Hypothalamus (tissue), 51 donors: ENCODE data around the gene ATXN2.

Experiments
- DNase-seq, 51 donors: peaks; one replicate each; lab custom pipeline; 2025; lab: John Stamatoyannopoulos, UW

Gene ATXN2

DNA sequence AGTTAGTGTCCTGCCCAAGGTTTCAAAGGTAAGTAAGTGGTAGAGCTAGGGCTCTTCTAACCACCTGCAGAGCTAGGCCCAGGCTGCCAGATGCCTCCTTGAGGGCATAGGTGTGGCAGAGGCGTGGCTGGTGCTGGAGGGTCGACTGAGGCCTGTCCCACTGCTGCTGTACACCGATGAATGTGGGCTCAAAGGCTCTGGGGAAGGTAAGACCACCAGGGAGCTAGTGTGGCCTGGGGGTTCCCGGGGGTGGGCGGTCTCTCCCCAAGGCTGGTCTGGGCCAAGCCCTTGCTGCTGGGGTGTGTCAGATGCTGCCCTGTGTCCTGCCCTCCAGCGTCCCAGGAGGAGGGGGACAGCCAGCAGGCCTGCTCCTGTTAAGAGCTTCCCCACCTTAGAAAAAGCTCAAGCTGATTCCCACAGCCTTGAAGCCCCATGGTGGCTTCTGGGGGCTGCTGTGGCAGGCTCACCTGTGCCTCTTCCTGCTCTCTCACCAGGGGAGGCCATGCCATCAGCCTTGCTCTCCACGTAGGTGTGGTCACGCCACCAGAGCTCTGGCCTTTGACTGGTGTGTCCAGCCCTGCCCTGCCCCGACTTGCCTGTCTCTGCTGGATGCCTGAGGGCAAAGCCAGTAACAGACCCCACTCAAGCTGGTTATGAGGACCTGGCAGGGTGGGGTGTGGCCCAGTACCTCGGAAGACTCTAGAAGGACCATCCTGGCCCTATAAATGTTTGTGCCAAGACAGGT, 156.6 kb downstream of the ATXN2 start:
- no peak for DNase-seq

- DNase-seq, result no peak
These were observed 157.8 kb downstream of the ATXN2 start for GRCh38 chr12:111441107-111441928.

DNA sequence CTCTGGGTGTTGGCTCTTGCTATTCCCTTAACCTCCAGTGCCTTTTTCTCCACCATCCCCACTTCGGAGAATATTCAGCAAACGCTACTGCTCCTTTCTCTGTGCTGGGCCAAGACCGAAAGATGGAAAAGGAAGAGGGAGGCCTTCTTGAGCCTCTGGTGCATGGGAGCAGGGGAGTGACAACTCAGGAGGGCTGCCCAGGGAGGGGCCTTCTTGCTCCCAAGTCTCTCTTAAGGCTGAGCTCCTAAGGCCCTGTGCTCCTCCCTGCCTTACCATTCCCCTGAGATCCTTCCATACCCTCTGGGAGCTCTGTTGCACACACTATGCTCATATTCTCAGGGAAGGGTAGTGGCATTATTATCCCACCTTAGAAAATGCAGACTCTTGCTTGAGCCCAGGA, 158.5 kb downstream of the ATXN2 start:
- no peak for DNase-seq

- no peak for DNase-seq
These were observed 159.0 kb downstream of the ATXN2 start for GRCh38 chr12:111440152-111440551.

- no peak for DNase-seq
These were observed 159.4 kb downstream of the ATXN2 start for GRCh38 chr12:111439657-111440151.

- DNase-seq, result peak in 14 of 51 donors; percentile 17 to 54 (median 26)
These were observed 160.6 kb downstream of the ATXN2 start for GRCh38 chr12:111438481-111438880.

DNA sequence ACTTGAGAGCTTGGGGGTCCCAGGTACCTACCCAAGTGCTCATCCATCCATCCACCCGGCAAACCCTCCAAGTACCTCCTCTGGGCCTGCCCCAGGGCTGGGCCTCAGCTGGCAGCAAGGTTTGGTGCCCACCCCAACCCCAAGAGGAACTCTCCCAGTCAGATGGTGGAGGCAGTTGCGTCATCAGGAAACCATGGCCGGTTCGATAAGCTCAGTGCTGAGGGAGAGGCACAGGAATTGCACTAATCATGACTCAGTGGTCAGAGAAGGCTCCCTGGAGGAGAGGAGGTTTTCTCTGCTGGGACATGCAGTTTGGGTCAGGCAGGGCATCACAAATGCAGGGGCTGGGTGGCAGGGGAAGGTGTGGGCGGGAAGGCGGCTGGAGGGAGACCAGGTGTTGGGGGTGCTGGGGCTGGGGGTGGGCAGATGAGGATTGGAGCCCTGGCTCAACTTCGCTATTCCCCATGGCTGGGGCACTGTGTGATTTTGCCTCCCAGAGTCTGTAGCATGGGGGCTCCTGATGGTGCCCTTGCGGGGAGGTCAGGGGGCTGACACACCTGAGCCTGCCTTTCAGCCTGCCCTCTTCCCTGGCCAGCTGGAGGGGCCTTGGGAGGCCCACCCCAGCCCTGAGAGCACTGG, 161.2 kb downstream of the ATXN2 start:
- DNase-seq, result peak in 8 of 51 donors; percentile 16 to 34 (median 23)

- no peak for DNase-seq
These were observed 162.3 kb downstream of the ATXN2 start for GRCh38 chr12:111436811-111437210.

DNA sequence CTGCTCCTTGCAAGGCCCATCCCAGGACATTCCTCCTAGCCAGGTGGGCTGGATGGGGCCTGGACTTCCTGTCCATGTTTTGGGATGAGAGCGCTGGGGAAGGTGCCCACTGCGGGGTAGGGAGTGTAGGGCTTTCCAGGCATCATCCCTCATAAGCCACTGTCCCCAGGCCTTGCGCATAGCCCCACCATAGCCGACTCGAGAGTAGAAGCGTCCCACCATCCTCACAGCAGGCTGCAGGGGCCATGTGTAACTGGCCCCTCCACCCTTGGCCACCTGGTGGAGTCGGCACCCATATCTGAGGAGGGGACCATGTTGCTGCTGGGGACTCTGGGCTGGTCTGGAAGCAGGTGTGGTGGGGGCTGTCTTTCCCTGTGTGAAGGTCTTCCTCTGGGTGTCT, 162.8 kb downstream of the ATXN2 start:
- no peak for DNase-seq

DNA sequence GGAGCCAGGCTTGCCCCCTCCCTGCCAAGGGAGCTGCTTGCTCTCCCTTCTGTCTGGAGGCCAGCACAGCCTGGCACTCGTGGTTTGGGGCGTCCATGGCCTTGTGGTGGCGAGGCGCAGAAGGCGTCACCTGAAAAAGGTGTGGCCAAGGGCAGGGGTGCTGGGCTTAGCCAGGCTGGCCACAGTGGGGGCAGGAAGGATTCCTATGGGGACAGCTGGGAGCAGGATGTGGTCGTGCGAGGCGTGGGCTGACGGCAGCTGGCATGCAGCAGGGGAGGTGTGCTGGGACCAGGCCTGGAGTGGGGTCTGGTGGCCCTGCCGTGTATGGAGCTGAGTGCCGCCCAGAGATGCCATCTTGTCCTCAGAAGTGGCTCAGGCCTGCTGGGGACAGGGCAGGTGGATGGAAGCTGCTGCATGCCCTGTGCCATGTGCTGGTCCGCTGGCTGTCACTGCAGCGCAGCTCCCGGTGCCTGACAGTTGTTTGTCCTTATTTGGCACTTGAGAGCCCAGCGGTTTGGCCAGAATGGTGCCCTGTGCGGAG, 163.4 kb downstream of the ATXN2 start:
- peak in 1 of 51 donors; percentile 22 for DNase-seq

DNA sequence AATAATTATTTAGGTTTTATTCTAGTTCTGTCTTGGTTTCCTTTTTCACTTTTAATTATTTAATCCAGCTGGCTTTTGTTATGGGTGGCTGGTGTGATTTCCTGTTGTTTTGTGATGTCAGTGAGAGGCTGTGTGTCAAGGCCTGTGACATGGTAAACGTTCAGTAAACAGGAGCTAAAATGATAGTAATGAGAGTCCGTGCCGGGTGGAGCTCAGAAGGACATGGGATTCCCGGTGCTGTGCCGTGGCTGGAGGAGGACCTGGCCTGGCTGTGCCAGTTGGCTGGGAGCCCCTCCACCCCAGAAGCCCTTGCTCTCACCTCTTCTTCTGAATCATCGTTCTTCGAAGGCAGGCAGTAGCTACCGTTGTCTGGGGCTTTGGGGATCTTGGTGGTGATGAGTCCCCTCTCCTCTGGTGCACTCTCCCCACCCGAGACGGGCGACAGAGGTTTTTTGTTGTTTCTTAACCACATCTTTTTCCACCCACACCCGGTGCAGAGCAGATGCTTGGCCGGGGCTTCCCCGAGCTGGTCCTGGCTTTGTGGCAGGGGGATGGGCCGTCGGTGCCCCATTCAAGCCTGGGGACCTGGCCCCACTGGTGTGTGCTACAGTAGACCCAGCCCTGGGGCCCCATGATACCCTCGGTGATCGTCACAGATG, 164.3 kb downstream of the ATXN2 start:
- DNase-seq, result peak in 8 of 51 donors; percentile 18 to 49 (median 25)

DNA sequence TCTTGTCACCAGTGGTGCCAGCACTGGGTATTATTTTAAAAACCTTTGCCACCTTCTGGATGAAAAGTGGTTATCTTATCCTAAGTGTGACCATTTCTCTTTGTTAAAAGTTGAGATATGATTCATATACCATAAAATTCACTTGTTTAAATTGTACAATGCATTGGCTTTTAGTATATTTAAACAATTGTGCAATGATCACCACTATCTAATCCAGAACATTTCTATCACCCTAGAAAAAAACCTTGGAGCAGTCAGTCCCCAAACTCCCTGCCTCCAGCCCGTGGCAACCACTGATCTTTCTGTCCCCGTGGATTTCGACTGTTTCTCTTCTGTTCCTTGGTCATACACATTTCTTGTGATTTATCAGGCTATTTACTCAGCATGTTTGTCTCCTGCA, 165.1 kb downstream of the ATXN2 start:
- DNase-seq, result no peak

DNA sequence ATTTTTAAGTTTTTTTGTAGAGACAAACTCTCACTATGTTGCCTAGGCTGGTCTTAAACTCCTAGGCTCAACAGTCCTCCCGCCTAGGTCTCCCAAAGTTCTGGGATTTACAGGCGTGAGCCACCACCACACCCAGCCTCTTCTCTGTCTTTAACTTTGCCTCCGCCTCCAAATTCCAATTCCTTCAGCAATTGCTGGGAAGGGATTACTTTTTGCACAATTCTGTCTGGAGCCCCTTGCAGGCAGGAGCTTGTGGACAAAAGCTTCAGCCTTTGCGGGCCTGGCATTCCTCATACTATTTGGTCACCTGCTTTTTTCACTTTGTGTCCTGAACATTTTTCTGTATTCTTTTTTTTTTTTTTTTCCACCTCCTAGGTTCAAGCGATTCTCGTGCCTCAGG, 167.3 kb downstream of the ATXN2 start:
- no peak for DNase-seq

- DNase-seq, result no peak
These were observed 168.4 kb downstream of the ATXN2 start for GRCh38 chr12:111430433-111431353.

- no peak for DNase-seq
These were observed 169.2 kb downstream of the ATXN2 start for GRCh38 chr12:111429828-111430432.

GRCh38 chr12:111428728-111429175, 170.4 kb downstream of the ATXN2 start:
- peak in 13 of 51 donors; percentile 4 to 42 (median 23) for DNase-seq

DNA sequence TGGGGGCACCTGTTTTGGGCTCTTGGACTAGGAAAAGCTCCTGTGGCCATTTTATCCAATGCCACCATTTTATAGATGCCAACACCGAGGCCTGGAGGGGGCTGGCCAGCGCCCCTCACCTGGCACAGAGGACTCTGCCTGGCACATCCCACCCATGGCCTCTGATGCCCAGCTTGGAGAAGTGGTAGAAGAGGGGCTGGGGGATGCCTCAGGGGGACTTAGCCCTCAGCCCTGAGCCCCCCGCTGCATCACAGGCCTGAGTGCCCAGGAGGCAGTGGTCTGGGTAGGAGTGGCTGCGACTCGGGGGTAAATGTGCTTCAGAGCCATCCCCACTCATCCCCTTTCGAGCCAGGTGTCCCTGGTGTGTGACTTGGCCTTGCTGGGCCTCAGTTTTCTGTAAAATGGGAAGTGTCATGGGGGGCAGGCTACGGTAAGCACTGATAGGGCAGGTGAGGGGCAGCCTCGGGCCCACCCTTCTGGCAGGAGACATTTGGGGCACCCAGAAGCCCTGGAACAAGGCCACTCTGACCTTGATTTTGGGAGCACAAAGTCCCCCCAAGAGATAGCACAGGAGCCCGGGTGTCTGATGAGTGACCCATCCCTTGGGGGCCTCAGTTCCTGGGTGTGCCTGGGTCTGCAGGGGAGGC, 170.9 kb downstream of the ATXN2 start:
- no peak for DNase-seq

GRCh38 chr12:111427417-111428074, 171.6 kb downstream of the ATXN2 start:
- no peak for DNase-seq
